GM23338 (cell line): ENCODE measurements around the gene METAP1D.

Experiments used
- EZH2 ChIP-seq: fragments of 200-600 bp; sonication (generic); IDR thresholded peaks from one replicate; pipeline ENCODE4 v1.8.0; 2017; ENCODE audit warnings: antibody characterized with exemption, mild to moderate bottlenecking, low read depth; ENCODE audit not compliant: unreplicated experiment
- EZH2phosphoT487 ChIP-seq: fragments of 200-600 bp; sonication (generic); IDR thresholded peaks from one replicate; pipeline ENCODE4 v1.8.1; 2018; ENCODE audit warnings: antibody characterized with exemption; ENCODE audit not compliant: unreplicated experiment
- TF ChIP-seq, protein P1 (sequence below), 2 experiments: fragments of 200-600 bp in 1 of 2; sonication (generic) in 1 of 2; conservative IDR thresholded peaks; 2 replicates each; pipeline versions ENCODE4 v1.5.1 to v1.6.1; 2016 to 2017; ENCODE audit warnings: antibody characterized with exemption in 2 of 2, low read depth in 2 of 2, mild to moderate bottlenecking in 2 of 2, moderate library complexity in 1 of 2
- TF ChIP-seq, protein P2 (sequence below): IDR thresholded peaks from one replicate; pipeline ENCODE4 v1.6.1; 2018; ENCODE audit warnings: antibody characterized with exemption; ENCODE audit not compliant: unreplicated experiment

DNA sequence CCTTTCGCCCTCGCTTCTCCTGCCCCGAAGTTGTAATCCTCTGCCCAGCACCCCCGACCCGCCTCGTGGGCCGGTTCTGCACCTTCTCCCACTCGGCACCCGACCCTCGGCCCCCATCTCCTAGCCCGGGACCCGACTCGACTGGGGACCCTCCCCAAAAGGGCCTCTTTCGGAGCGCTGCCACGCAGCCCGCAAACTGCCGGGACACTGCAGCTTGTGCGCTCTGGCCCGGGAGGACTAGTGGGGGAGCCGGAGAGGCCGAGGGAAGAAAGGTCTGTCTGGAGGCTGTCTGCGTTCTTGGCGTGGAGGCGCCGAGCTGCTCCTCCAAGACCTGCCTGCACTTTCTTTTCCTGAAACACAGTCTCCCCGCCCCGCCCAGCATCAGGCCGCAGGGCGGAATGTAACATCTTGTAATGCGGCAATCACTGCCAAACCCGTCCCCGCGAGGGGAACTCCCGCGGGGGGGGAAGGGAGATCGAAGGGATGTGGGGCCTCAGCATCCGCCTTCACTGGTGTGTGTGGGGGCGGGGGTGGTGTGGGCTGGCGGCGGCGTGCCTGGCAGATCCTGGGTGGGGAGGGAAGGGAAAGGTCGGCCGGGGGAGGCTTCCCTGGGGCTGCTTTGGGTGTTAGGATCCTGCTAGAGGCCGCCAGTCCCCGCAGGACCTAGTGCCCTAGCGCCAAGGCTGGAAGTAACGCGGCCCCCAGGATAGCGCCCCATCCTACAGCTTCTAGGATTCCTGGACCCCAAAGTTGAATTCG, 95.6 kb downstream of the METAP1D start:
- TF ChIP-seq, protein P1, sequence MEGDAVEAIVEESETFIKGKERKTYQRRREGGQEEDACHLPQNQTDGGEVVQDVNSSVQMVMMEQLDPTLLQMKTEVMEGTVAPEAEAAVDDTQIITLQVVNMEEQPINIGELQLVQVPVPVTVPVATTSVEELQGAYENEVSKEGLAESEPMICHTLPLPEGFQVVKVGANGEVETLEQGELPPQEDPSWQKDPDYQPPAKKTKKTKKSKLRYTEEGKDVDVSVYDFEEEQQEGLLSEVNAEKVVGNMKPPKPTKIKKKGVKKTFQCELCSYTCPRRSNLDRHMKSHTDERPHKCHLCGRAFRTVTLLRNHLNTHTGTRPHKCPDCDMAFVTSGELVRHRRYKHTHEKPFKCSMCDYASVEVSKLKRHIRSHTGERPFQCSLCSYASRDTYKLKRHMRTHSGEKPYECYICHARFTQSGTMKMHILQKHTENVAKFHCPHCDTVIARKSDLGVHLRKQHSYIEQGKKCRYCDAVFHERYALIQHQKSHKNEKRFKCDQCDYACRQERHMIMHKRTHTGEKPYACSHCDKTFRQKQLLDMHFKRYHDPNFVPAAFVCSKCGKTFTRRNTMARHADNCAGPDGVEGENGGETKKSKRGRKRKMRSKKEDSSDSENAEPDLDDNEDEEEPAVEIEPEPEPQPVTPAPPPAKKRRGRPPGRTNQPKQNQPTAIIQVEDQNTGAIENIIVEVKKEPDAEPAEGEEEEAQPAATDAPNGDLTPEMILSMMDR (conservative IDR thresholded peaks at IDR 0.05; ENCODE audit: low read depth in 2 of 2) = no peak
- TF ChIP-seq, protein P2, sequence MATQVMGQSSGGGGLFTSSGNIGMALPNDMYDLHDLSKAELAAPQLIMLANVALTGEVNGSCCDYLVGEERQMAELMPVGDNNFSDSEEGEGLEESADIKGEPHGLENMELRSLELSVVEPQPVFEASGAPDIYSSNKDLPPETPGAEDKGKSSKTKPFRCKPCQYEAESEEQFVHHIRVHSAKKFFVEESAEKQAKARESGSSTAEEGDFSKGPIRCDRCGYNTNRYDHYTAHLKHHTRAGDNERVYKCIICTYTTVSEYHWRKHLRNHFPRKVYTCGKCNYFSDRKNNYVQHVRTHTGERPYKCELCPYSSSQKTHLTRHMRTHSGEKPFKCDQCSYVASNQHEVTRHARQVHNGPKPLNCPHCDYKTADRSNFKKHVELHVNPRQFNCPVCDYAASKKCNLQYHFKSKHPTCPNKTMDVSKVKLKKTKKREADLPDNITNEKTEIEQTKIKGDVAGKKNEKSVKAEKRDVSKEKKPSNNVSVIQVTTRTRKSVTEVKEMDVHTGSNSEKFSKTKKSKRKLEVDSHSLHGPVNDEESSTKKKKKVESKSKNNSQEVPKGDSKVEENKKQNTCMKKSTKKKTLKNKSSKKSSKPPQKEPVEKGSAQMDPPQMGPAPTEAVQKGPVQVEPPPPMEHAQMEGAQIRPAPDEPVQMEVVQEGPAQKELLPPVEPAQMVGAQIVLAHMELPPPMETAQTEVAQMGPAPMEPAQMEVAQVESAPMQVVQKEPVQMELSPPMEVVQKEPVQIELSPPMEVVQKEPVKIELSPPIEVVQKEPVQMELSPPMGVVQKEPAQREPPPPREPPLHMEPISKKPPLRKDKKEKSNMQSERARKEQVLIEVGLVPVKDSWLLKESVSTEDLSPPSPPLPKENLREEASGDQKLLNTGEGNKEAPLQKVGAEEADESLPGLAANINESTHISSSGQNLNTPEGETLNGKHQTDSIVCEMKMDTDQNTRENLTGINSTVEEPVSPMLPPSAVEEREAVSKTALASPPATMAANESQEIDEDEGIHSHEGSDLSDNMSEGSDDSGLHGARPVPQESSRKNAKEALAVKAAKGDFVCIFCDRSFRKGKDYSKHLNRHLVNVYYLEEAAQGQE = no peak
- no peak for TF ChIP-seq EZH2phosphoT487
- TF ChIP-seq EZH2 = peak; percentile 89
